Subcutaneous adipose tissue (tissue), 4 donors: ENCODE data around the gene CRTAC1. TPM values are rescaled to one million over a fixed set of nuclear protein-coding genes. Genes with fewer than 3 reads are reported as not detected.

Experiments
- total RNA-seq, 4 donors: library from RNA; depleted of rRNA; stranded (reverse); fragments of >200 nt; gene quantifications; one replicate each; pipeline ENCODE4 v1.1.0, GENCODE V29; 2016
- TF ChIP-seq, protein P1 (sequence below): fragments of 450-650 bp; IDR thresholded peaks from one replicate; pipeline ENCODE4 v1.5.1; 2016; ENCODE audit warnings: low read depth, mild to moderate bottlenecking, control low read depth, antibody characterized with exemption, moderate library complexity

Gene CRTAC1
- total RNA-seq, 4 donors from 2014 or later = 0.51 to 1.5 (median 0.72) TPM

GRCh38 chr10:97889461-97890265 lies 140.8 kb downstream of the CRTAC1 start:
- TF ChIP-seq, protein P1, sequence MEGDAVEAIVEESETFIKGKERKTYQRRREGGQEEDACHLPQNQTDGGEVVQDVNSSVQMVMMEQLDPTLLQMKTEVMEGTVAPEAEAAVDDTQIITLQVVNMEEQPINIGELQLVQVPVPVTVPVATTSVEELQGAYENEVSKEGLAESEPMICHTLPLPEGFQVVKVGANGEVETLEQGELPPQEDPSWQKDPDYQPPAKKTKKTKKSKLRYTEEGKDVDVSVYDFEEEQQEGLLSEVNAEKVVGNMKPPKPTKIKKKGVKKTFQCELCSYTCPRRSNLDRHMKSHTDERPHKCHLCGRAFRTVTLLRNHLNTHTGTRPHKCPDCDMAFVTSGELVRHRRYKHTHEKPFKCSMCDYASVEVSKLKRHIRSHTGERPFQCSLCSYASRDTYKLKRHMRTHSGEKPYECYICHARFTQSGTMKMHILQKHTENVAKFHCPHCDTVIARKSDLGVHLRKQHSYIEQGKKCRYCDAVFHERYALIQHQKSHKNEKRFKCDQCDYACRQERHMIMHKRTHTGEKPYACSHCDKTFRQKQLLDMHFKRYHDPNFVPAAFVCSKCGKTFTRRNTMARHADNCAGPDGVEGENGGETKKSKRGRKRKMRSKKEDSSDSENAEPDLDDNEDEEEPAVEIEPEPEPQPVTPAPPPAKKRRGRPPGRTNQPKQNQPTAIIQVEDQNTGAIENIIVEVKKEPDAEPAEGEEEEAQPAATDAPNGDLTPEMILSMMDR = no peak

DNA sequence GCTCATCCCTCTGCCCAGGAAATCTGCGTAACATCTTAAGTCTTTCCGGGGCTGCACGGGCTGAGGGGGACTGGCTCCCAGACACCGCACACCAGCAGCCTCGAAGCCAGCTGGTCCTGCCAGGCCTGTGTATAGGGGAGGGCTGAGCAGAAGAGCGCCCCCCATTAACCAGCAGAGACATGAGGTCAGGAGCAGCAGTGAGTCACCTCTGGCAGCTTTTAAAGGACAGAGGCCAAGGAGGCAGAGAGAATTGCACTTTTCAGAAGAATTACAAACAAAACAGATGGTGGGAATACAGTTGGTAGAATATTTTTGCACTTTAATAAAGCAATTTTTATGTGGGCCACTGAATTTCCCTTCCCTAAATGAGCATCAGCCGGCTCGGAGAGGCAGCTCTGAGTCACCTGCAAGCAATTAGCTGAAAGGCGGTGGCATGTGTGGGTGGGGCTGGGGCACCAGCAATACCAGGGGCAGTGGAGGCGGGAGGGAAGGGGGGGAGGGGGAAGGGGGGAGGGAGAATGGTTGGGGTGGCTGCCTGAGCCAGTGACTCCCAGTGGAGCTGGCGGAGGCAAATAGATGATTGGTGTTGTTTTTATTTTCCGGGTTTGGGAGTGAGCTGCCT lies 141.7 kb downstream of the CRTAC1 start:
- TF ChIP-seq, protein P1 = no peak

GRCh38 chr10:97888134-97888533 lies 142.3 kb downstream of the CRTAC1 start:
- TF ChIP-seq, protein P1 = no peak

GRCh38 chr10:97887399-97887798 lies 143.0 kb downstream of the CRTAC1 start:
- TF ChIP-seq, protein P1 = no peak

- TF ChIP-seq, protein P1 = no peak
Measured at GRCh38 chr10:97886286-97886685, 144.1 kb downstream of the CRTAC1 start.

- TF ChIP-seq, protein P1 = no peak
Measured at GRCh38 chr10:97883092-97883485, 147.3 kb downstream of the CRTAC1 start.

GRCh38 chr10:97882142-97883091 lies 148.0 kb downstream of the CRTAC1 start:
- TF ChIP-seq, protein P1 = no peak
